ENCODE results near the gene CDKN1B.

DNA sequence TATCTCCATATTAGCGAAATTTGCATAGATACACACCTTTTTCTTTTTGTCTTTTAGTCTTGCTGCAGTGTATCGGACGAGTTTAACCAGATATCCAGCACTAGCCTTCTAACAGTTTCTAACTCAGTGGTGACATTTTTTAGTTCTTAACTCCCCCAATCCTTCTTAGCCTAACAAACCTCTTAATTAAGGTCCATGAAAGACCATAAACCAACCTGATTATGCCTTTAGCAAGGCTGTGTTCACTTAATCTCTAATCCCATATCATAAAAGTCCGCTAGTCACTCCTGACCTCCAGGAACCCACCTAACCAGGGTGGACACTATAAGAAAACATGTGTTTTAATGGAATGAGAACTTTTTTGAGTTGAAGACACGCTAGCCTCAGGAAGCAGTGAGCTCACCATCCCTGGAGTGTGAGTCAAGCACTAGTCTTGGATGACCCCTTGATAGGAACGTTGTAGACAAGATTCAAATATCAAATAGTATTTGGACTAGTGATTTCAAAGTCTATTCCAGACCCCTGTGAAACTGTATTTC lies 9.5 kb downstream of the CDKN1B start:
- TF ChIP-seq, protein P1, sequence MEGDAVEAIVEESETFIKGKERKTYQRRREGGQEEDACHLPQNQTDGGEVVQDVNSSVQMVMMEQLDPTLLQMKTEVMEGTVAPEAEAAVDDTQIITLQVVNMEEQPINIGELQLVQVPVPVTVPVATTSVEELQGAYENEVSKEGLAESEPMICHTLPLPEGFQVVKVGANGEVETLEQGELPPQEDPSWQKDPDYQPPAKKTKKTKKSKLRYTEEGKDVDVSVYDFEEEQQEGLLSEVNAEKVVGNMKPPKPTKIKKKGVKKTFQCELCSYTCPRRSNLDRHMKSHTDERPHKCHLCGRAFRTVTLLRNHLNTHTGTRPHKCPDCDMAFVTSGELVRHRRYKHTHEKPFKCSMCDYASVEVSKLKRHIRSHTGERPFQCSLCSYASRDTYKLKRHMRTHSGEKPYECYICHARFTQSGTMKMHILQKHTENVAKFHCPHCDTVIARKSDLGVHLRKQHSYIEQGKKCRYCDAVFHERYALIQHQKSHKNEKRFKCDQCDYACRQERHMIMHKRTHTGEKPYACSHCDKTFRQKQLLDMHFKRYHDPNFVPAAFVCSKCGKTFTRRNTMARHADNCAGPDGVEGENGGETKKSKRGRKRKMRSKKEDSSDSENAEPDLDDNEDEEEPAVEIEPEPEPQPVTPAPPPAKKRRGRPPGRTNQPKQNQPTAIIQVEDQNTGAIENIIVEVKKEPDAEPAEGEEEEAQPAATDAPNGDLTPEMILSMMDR (IDR thresholded peaks at IDR 0.05), result no peak
- TF ChIP-seq POLR2AphosphoS5 (IDR thresholded peaks at IDR 0.05; ENCODE audit: low read depth, low read length) (no peak), SIN3A (IDR thresholded peaks at IDR 0.05; ENCODE audit: borderline replicate concordance, insufficient read depth, low read depth, low read length) (no peak)
- TF ChIP-seq, protein P2, sequence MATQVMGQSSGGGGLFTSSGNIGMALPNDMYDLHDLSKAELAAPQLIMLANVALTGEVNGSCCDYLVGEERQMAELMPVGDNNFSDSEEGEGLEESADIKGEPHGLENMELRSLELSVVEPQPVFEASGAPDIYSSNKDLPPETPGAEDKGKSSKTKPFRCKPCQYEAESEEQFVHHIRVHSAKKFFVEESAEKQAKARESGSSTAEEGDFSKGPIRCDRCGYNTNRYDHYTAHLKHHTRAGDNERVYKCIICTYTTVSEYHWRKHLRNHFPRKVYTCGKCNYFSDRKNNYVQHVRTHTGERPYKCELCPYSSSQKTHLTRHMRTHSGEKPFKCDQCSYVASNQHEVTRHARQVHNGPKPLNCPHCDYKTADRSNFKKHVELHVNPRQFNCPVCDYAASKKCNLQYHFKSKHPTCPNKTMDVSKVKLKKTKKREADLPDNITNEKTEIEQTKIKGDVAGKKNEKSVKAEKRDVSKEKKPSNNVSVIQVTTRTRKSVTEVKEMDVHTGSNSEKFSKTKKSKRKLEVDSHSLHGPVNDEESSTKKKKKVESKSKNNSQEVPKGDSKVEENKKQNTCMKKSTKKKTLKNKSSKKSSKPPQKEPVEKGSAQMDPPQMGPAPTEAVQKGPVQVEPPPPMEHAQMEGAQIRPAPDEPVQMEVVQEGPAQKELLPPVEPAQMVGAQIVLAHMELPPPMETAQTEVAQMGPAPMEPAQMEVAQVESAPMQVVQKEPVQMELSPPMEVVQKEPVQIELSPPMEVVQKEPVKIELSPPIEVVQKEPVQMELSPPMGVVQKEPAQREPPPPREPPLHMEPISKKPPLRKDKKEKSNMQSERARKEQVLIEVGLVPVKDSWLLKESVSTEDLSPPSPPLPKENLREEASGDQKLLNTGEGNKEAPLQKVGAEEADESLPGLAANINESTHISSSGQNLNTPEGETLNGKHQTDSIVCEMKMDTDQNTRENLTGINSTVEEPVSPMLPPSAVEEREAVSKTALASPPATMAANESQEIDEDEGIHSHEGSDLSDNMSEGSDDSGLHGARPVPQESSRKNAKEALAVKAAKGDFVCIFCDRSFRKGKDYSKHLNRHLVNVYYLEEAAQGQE (IDR thresholded peaks at IDR 0.05; ENCODE audit: insufficient read depth in 1 of 2, low read depth in 2 of 2, low read length in 1 of 2), result no peak
